ENCODE results near the gene ALDH3B2. TPM values are rescaled to one million over a fixed set of nuclear protein-coding genes. Genes with fewer than 3 reads are reported as not detected.
"Not testable (repeated sequence)": the region's sequence is repeated elsewhere in the genome, so short reads cannot be mapped to it uniquely, and the experiment has no call there.

The ALDH3B2 gene
- not detected for polyA plus RNA-seq (2013, experiment 1 of 2; ENCODE audit: insufficient read length)
- polyA plus RNA-seq (2013, experiment 2 of 2; ENCODE audit: insufficient read length), result 0.27 TPM

- no peak for DNase-seq
Observed at GRCh38 chr11:67674442-67674871, at the start of gene ALDH3B2. Gene ALDH3B2, minus strand, starts transcription at chr11:67674623. Its CDS starts 7,688 bp downstream, at chr11:67666935.

GRCh38 chr11:67723036-67723435 is 48.6 kb upstream of the ALDH3B2 start:
- DNase-seq, result not testable (repeated sequence)

GRCh38 chr11:67716226-67716625 is 41.8 kb upstream of the ALDH3B2 start:
- DNase-seq, result not testable (repeated sequence)

GRCh38 chr11:67715801-67716200 is 41.4 kb upstream of the ALDH3B2 start:
- not testable (repeated sequence) for DNase-seq

GRCh38 chr11:67713892-67714509 is 39.6 kb upstream of the ALDH3B2 start:
- not testable (repeated sequence) for DNase-seq

GRCh38 chr11:67711676-67712075 is 37.3 kb upstream of the ALDH3B2 start:
- DNase-seq, result not testable (repeated sequence)

GRCh38 chr11:67711212-67711611 is 36.8 kb upstream of the ALDH3B2 start:
- DNase-seq, result not testable (repeated sequence)

- DNase-seq, result not testable (repeated sequence)
Observed at GRCh38 chr11:67709806-67710205, 35.4 kb upstream of the ALDH3B2 start.

- DNase-seq, result no peak
Observed at GRCh38 chr11:67705264-67705663, 30.8 kb upstream of the ALDH3B2 start.

- DNase-seq, result no peak
Observed at GRCh38 chr11:67704524-67704923, 30.1 kb upstream of the ALDH3B2 start.

GRCh38 chr11:67703709-67704108 is 29.3 kb upstream of the ALDH3B2 start:
- DNase-seq, result not testable (repeated sequence)

GRCh38 chr11:67700548-67701262 is 26.3 kb upstream of the ALDH3B2 start:
- no peak for DNase-seq

- no peak for DNase-seq
Observed at GRCh38 chr11:67700141-67700540, 25.7 kb upstream of the ALDH3B2 start.

GRCh38 chr11:67699521-67699920 is 25.1 kb upstream of the ALDH3B2 start:
- no peak for DNase-seq

GRCh38 chr11:67698247-67698646 is 23.8 kb upstream of the ALDH3B2 start:
- peak; percentile 15 for DNase-seq

GRCh38 chr11:67697846-67698245 is 23.4 kb upstream of the ALDH3B2 start:
- DNase-seq, result no peak

- DNase-seq, result no peak
Observed at GRCh38 chr11:67696998-67697397, 22.6 kb upstream of the ALDH3B2 start.

- DNase-seq, result no peak
Observed at GRCh38 chr11:67695606-67696005, 21.2 kb upstream of the ALDH3B2 start.

- DNase-seq, result no peak
Observed at GRCh38 chr11:67694875-67695555, 20.6 kb upstream of the ALDH3B2 start.

- DNase-seq, result no peak
Observed at GRCh38 chr11:67691149-67691548, 16.7 kb upstream of the ALDH3B2 start.

GRCh38 chr11:67689178-67689577 is 14.8 kb upstream of the ALDH3B2 start:
- DNase-seq, result no peak

- DNase-seq, result no peak
Observed at GRCh38 chr11:67687986-67688385, 13.6 kb upstream of the ALDH3B2 start.

- DNase-seq, result not testable (repeated sequence)
Observed at GRCh38 chr11:67685641-67686332, 11.4 kb upstream of the ALDH3B2 start.
